SK-N-SH (cell line): ENCODE measurements around the gene CTBP1. TPM values are rescaled to one million over a fixed set of nuclear protein-coding genes. Genes with fewer than 3 reads are reported as not detected.

ENCODE experiments used
- CTCF ChIA-PET: fragments of 300-600, 350-600 bp; formaldehyde crosslinking; extraction: SDS; loops from one replicate; lab custom pipeline; 2021; lab: Yijun Ruan, JAX
- POLR2A ChIA-PET: fragments of 350-600 bp; sonication (Branson Sonifier 250); formaldehyde crosslinking; extraction: SDS; loops from one replicate; lab custom pipeline; 2020; ENCODE audit warnings: antibody characterized with exemption, inconsistent platforms; lab: Yijun Ruan, JAX
- DNase-seq: peaks from one replicate; pipeline ENCODE4 v3.0.0; 2012
- H2AFZ ChIP-seq: fragments of 200-600 bp; sonication (generic); 2 replicates; pipeline ENCODE4 v1.8.1; 2016; ENCODE audit warnings: antibody characterized with exemption, mild to moderate bottlenecking, low read depth
- H3F3A ChIP-seq: fragments of 200-600 bp; sonication (generic); replicated peaks from 2 replicates; pipeline ENCODE3; 2016; ENCODE audit warnings: antibody characterized with exemption, mild to moderate bottlenecking; ENCODE audit not compliant: insufficient read depth
- H3K27ac ChIP-seq, 2 experiments: fragments of 200-500 bp in 1 of 2; fragments of 200-600 bp in 1 of 2; sonication (Bioruptor generic) in 1 of 2; sonication (generic), shearing (Covaris generic) in 1 of 2; 2 replicates each; pipeline versions ENCODE4 v1.5.1 to v1.6.1; 2014 to 2016; ENCODE audit warnings: low read depth in 2 of 2, inconsistent platforms in 1 of 2, low read length in 1 of 2, mild to moderate bottlenecking in 1 of 2, mixed read lengths in 1 of 2
- H3K27me3 ChIP-seq: fragments of 200-600 bp; sonication (generic), shearing (Covaris generic); 2 replicates; pipeline ENCODE4 v1.6.1; 2016; ENCODE audit warnings: mixed run types; ENCODE audit not compliant: insufficient read depth
- H3K36me3 ChIP-seq, 2 experiments: fragments of 200-500 bp in 1 of 2; fragments of 200-600 bp in 1 of 2; sonication (Bioruptor generic) in 1 of 2; sonication (generic) in 1 of 2; replicated peaks in 1 of 2; 2 replicates each; pipeline versions ENCODE3 to v1.5.1; 2014 to 2016; ENCODE audit warnings: low read length in 1 of 2, mild to moderate bottlenecking in 1 of 2; ENCODE audit not compliant: insufficient read depth in 2 of 2, control insufficient read depth in 1 of 2
- H3K4me1 ChIP-seq, 2 experiments: fragments of 200-500 bp in 1 of 2; fragments of 200-600 bp in 1 of 2; sonication (Bioruptor generic) in 1 of 2; sonication (generic), shearing (Covaris generic) in 1 of 2; 2 replicates each; pipeline versions ENCODE4 v1.5.1 to v1.6.1; 2014 to 2016; ENCODE audit warnings: low read depth in 1 of 2, low read length in 1 of 2, mixed run types in 1 of 2; ENCODE audit not compliant: insufficient read depth in 2 of 2, control insufficient read depth in 1 of 2
- H3K4me2 ChIP-seq: fragments of 200-600 bp; sonication (generic), shearing (Covaris generic); 2 replicates; pipeline ENCODE4 v1.6.1; 2017; ENCODE audit warnings: mixed run types
- H3K4me3 ChIP-seq, 2 experiments: fragments of 200-500 bp in 1 of 2; fragments of 200-600 bp in 1 of 2; sonication (Bioruptor generic) in 1 of 2; sonication (generic), shearing (Covaris generic) in 1 of 2; 2 replicates each; pipeline versions ENCODE4 v1.5.1 to v1.8.1; 2014 to 2016; ENCODE audit warnings: low read depth in 2 of 2, inconsistent platforms in 1 of 2, low read length in 1 of 2, mild to moderate bottlenecking in 1 of 2, mixed read lengths in 1 of 2, moderate library complexity in 1 of 2
- H3K79me2 ChIP-seq: fragments of 200-600 bp; sonication (generic); 2 replicates; pipeline ENCODE4 v1.8.1; 2017; ENCODE audit warnings: mild to moderate bottlenecking; ENCODE audit not compliant: insufficient read depth
- H3K9ac ChIP-seq: fragments of 200-600 bp; sonication (generic); 2 replicates; pipeline ENCODE4 v1.6.1; 2017; ENCODE audit warnings: mixed run types
- H3K9me2 ChIP-seq: fragments of 200-600 bp; sonication (generic); 2 replicates; pipeline ENCODE4 v1.6.1; 2017; ENCODE audit warnings: mixed run types
- H3K9me3 ChIP-seq: fragments of 200-600 bp; sonication (generic); 2 replicates; pipeline ENCODE4 v1.6.1; 2017; ENCODE audit warnings: mixed run types, mild to moderate bottlenecking, moderate library complexity
- H4K20me1 ChIP-seq: fragments of 200-600 bp; sonication (generic); 2 replicates; pipeline ENCODE4 v1.6.1; 2017; ENCODE audit warnings: mild to moderate bottlenecking, mixed run types; ENCODE audit not compliant: insufficient read depth
- CHD2 ChIP-seq: fragments of 150-350 bp; IDR thresholded peaks from 2 replicates; pipeline ENCODE4 v1.6.1; 2018; ENCODE audit warnings: low read length; ENCODE audit not compliant: partially characterized antibody
- CTCF ChIP-seq: fragments of 200-600 bp; sonication (generic); IDR thresholded peaks from 2 replicates; pipeline ENCODE4 v1.6.1; 2017; ENCODE audit warnings: antibody characterized with exemption, mild to moderate bottlenecking, moderate library complexity
- ELF1 ChIP-seq: IDR thresholded peaks from 2 replicates; pipeline ENCODE4 v1.4.0; 2012
- EP300 ChIP-seq, 2 experiments: IDR thresholded peaks; 2 replicates each; pipeline versions ENCODE4 v1.4.0 to v1.6.1; 2012; ENCODE audit warnings: borderline replicate concordance in 1 of 2, low read depth in 1 of 2, low read length in 1 of 2
- EZH2phosphoT487 ChIP-seq: fragments of 200-600 bp; sonication (generic); IDR thresholded peaks from 2 replicates; pipeline ENCODE4 v1.6.1; 2017; ENCODE audit warnings: low read depth, mixed run types, mild to moderate bottlenecking, antibody characterized with exemption, moderate library complexity, borderline replicate concordance
- JUND ChIP-seq: IDR thresholded peaks from 2 replicates; pipeline ENCODE4 v1.4.0; 2012
- MAX ChIP-seq: IDR thresholded peaks from 2 replicates; pipeline ENCODE4 v1.4.0; 2012; ENCODE audit warnings: low read depth
- NFIC ChIP-seq: IDR thresholded peaks from 2 replicates; pipeline ENCODE4 v1.4.0; 2012; ENCODE audit warnings: borderline replicate concordance
- POLR2AphosphoS5 ChIP-seq: IDR thresholded peaks from 2 replicates; pipeline ENCODE4 v1.6.1; 2012; ENCODE audit warnings: low read depth, low read length
- RAD21 ChIP-seq: IDR thresholded peaks from 2 replicates; pipeline ENCODE4 v1.6.1; 2012; ENCODE audit warnings: mild to moderate bottlenecking, low read length
- REST ChIP-seq: IDR thresholded peaks from 2 replicates; pipeline ENCODE4 v1.6.1; 2012; ENCODE audit warnings: mild to moderate bottlenecking, low read depth, low read length, moderate library complexity
- RXRA ChIP-seq: IDR thresholded peaks from 2 replicates; pipeline ENCODE4 v1.4.0; 2012; ENCODE audit warnings: low read depth, mild to moderate bottlenecking, borderline replicate concordance
- SMC3 ChIP-seq: IDR thresholded peaks from 2 replicates; pipeline ENCODE4 v1.6.1; 2012; ENCODE audit warnings: low read depth, low read length, improper control_type of control experiment
- TAF1 ChIP-seq: IDR thresholded peaks from 2 replicates; pipeline ENCODE4 v1.6.1; 2012; ENCODE audit warnings: low read depth, mild to moderate bottlenecking, low read length, moderate library complexity, borderline replicate concordance
- TCF12 ChIP-seq: IDR thresholded peaks from 2 replicates; pipeline ENCODE4 v1.4.0; 2012
- USF1 ChIP-seq: IDR thresholded peaks from 2 replicates; pipeline ENCODE4 v1.4.0; 2012; ENCODE audit warnings: low read depth, borderline replicate concordance
- ZBTB33 ChIP-seq: IDR thresholded peaks from 2 replicates; pipeline ENCODE4 v1.4.0; 2012; ENCODE audit warnings: low read depth, borderline replicate concordance
- WGBS: methylation state at CpG from one replicate; pipeline ENCODE4 v1.1.6; 2017; ENCODE audit warnings: low lambda C conversion rate; 5-methylcytosine and 5-hydroxymethylcytosine counted together
- polyA plus RNA-seq, 3 experiments: library from polyadenylated mRNA; depleted of rRNA; stranded (reverse); fragments of >200 nt; gene quantifications; 2 replicates each; pipeline ENCODE4 v1.2.3, GENCODE V29; 2012

CTBP1 gene
- polyA plus RNA-seq, 1 of the 3 experiments (the other 2 are of a cell fraction): 183 TPM

GRCh38 chr4:1244081-1244977 lies 4.6 kb downstream of the CTBP1 start:
- Histone ChIP-seq H3K4me3 (no peak overlapping the region), H3K4me2 (no peak overlapping the region), H3K4me1 (peaks cover 10 to 26% of the 10 kb centered on the region in 2 experiments; a peak in 3 of 4 replicates), H3K9me3 (no peaks in the 10 kb centered on the region), H3K79me2 (peaks cover 78% of the 10 kb centered on the region), H3K27me3 (no peaks in the 10 kb centered on the region), H3F3A (no peaks in the 10 kb centered on the region), H4K20me1 (peaks cover 77% of the 10 kb centered on the region), H3K27ac (no peak overlapping the region), H3K36me3 (peaks cover 0 to 27% of the 10 kb centered on the region in 2 experiments), H3K9me2 (no peaks in the 10 kb centered on the region), H2AFZ (no peak overlapping the region), H3K9ac (no peak overlapping the region)
- TF ChIP-seq NFIC (no peak), SMC3 (no peak), EZH2phosphoT487 (no peak), CHD2 (no peak), ELF1 (no peak), POLR2AphosphoS5 (no peak), RXRA (no peak), TCF12 (no peak), CTCF (no peak), USF1 (no peak), REST (no peak), RAD21 (no peak), MAX (no peak), EP300 (IDR thresholded peaks at IDR 0.05; ENCODE audit: borderline replicate concordance in 1 of 2, low read depth in 1 of 2, low read length in 1 of 2) (no peak), TAF1 (no peak), JUND (no peak), ZBTB33 (no peak)
- WGBS: 92% methylated on average over 15 of the region's 33 CpGs
- peak; percentile 28 for DNase-seq
- CTCF ChIA-PET: interaction anchor here (0.6 to 1.4 kb wide), 2 partner anchors 10 to 77 kb away, joined by 3 to 4 read pairs; no protein-coding TSS in a partner anchor
- POLR2A ChIA-PET: no interaction called here
